NCI-H345 treated with DMSO at 0.1 percent for 48 hours (cell line): ENCODE measurements around the gene QRICH2.
"Not testable (repeated sequence)": the region's sequence is repeated elsewhere in the genome, so short reads cannot be mapped to it uniquely, and the experiment has no call there.

Source experiments
- DNase-seq: peaks from one replicate; lab custom pipeline; 2025; ENCODE audit not compliant: unreplicated experiment; lab: John Stamatoyannopoulos, UW

The QRICH2 gene

GRCh38 chr17:76307966-76308338 is at the start of gene QRICH2:
TSS of gene QRICH2 (minus strand) at chr17:76308276. CDS start at chr17:76307998, 278 bp downstream.
- DNase-seq = no peak

GRCh38 chr17:76357597-76358158 is 49.6 kb upstream of the QRICH2 start:
- no peak for DNase-seq

GRCh38 chr17:76356803-76357456 is 48.9 kb upstream of the QRICH2 start:
- no peak for DNase-seq

GRCh38 chr17:76354747-76355310 is 46.8 kb upstream of the QRICH2 start:
- DNase-seq = no peak

- DNase-seq = no peak
Measured at GRCh38 chr17:76354317-76354729, 46.2 kb upstream of the QRICH2 start.

GRCh38 chr17:76353599-76354316 is 45.7 kb upstream of the QRICH2 start, which contains the start of gene PRPSAP1:
TSS of gene PRPSAP1 (minus strand) at chr17:76353916. CDS start at chr17:76353703, 213 bp downstream.
- DNase-seq = peak; percentile 94

GRCh38 chr17:76353004-76353598 is 45.0 kb upstream of the QRICH2 start:
- no peak for DNase-seq

GRCh38 chr17:76351526-76352071 is 43.5 kb upstream of the QRICH2 start:
- DNase-seq = no peak

- DNase-seq = no peak
Measured at GRCh38 chr17:76350463-76350862, 42.4 kb upstream of the QRICH2 start.

GRCh38 chr17:76346936-76347335 is 38.9 kb upstream of the QRICH2 start:
- DNase-seq = not testable (repeated sequence)

GRCh38 chr17:76345377-76345974 is 37.4 kb upstream of the QRICH2 start:
- DNase-seq = no peak

- DNase-seq = no peak
Measured at GRCh38 chr17:76343106-76343505, 35.0 kb upstream of the QRICH2 start.

- no peak for DNase-seq
Measured at GRCh38 chr17:76341301-76341700, 33.2 kb upstream of the QRICH2 start.

- no peak for DNase-seq
Measured at GRCh38 chr17:76337413-76337777, 29.3 kb upstream of the QRICH2 start.

GRCh38 chr17:76336756-76337412 is 28.8 kb upstream of the QRICH2 start:
- no peak for DNase-seq

GRCh38 chr17:76335716-76336381 is 27.8 kb upstream of the QRICH2 start:
- no peak for DNase-seq

GRCh38 chr17:76333673-76334505 is 25.8 kb upstream of the QRICH2 start:
- DNase-seq = no peak

GRCh38 chr17:76331083-76331482 is 23.0 kb upstream of the QRICH2 start:
- no peak for DNase-seq

GRCh38 chr17:76329664-76330063 is 21.6 kb upstream of the QRICH2 start:
- DNase-seq = no peak
